Keratinocyte (primary cell): ENCODE measurements around the gene POLE.

Experiments used
- CTCF ChIP-seq, 3 experiments: IDR thresholded peaks in 1 of 3; conservative IDR thresholded peaks in 1 of 3; optimal IDR thresholded peaks in 1 of 3; 2 replicates in 2 of 3; 3 replicates in 1 of 3; pipeline versions ENCODE3 to v1.5.1; 2011; ENCODE audit warnings: low read length in 3 of 3, mild to moderate bottlenecking in 3 of 3, moderate library complexity in 2 of 3, control low read depth in 1 of 3, inconsistent platforms in 1 of 3; ENCODE audit not compliant: insufficient read depth in 2 of 3; ENCODE audit errors: extremely low read depth in 1 of 3
- EZH2 ChIP-seq: IDR thresholded peaks from one replicate; pipeline ENCODE4 v1.6.1; 2012; ENCODE audit warnings: inconsistent platforms, mild to moderate bottlenecking, low read length, moderate library complexity

DNA sequence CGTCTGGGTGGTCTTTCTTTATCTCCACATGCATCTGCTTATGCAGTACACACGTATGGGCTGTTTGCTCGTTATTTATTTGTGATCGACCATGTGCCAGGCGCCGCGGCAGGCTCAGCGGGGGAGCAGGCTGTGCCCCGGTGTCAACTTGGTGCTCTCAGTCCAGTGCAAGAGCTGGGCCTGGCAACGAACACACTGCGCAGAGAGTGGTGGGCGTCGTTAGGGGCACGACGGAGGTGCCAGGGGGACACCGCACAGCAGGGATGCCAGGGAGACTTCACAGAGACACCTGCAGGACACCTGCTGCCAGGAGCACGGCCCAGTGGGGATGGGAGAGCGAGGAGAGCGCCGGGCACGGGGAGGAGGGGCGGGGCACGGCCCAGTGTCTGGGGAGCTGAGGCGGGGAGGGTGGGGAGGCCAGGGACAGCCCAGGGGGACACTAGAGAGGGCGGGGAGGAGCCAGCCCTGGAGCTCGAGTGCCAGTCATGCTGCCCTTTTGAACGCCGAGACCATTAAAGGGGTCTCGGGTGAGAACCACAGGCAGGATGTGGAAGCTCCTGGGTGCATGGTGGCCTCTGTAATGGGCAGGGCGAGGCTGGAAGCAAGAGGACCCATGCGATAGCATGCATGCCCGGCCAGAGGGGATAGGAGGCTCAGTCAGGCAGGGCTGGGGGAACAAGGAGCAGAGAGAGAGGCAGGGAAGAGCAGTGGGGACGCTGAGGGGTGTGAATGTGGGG, 76.1 kb downstream of the POLE start:
- TF ChIP-seq EZH2 (no peak), CTCF (optimal IDR thresholded peaks at IDR 0.05 in 1 of 3, IDR thresholded peaks at IDR 0.05 in 1 of 3, conservative IDR thresholded peaks at IDR 0.05 in 1 of 3; ENCODE audit: extremely low read depth in 1 of 3, insufficient read depth in 2 of 3, low read length in 3 of 3) (no peak)
